Endometrium (tissue), 2 donors: ENCODE results near the gene DRC1.

Experiments used
- FAIRE-seq: peaks from 2 replicates; lab custom pipeline; 2012; peaks lifted over from hg19 to GRCh38; lab: Jason Lieb, UNC
- donor health status: control.
- donor health status: control.

DRC1 gene

DNA sequence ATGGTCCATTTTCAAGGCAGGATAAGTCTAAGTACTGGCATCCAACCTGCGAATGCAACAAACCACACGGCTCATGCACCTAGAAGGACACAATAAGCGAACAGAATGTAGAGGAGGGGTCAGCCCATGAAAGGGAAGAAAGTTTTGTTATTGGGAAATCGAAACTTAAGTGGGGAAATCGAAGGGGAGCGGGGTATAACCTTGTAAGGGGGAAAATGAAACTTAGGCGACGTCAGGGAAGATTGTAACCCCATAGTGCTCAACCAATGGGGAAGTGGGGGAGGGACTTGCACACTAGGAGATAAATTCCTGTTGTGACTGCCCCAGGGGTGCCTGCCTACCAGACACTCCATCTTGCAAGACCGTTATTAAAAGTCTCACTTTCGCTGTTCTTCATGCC lies 91.8 kb downstream of the DRC1 start:
- no peak for FAIRE-seq

DNA sequence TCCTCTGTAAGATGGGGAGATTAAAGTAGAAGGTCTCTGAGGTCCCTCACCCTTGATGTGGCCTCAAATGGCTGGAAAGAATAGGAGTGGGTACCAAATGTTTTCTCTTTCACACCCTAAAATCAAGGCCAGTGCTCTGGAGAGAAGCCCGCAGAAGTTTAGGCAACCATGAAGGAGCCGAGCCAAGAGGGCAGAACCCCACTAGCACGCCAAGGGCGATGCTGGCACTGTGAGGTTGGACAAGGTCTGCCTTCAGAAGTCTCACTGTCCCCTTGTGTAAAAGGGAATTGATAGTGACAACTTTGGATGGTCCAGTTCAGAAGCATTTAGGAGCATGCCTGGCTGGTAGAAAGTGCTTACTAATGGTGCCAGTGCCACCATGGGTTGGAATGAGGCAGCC lies 92.5 kb downstream of the DRC1 start:
- no peak for FAIRE-seq

DNA sequence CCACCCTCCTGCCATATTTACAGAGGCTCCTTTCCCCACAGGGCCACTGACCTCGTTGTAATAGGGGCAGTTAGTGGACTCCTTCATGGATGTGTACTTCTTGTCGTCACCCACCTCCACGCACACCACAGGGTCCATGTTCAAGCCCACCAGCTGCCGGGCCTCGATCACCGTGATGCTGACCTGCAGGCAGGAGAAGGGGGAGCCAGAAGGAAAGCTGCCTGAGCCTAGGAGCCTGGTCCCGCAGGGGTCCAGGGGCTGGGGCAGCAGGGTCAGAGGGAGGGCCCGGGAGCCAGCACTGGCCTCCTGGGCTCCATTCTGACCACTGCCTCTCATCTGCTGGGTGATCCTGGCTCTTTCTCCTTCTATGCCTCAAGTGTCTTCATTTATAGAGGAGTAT lies 93.2 kb downstream of the DRC1 start:
- no peak for FAIRE-seq

DNA sequence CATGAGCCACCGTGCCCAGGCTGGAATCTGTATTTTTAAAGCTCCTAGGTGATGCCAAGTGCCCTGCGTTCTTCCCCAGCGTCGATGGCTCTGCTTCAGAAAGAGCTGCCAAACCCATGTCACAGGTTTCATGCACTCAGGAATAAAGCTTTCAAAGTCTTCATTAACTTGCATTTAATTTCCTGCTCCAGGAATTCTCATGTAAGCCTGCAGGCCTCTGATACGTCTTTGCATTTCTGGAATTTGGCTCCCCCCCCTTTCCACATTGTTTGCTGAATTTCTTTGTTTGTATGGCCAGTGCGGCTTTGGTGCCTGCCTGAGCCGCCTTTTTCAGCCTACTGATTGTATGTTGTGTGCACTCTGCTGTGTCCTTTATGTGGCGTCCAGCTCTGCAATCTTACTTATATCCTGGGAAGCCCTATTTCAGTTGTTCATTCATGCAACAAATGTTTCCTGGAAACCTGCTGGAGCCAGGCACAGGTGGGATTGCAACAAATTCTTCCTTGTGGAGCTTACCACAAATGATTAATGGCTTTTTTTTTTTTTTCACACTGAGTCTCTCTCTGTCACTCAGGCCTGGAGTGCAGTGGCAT lies 94.1 kb downstream of the DRC1 start:
- FAIRE-seq: no peak

DNA sequence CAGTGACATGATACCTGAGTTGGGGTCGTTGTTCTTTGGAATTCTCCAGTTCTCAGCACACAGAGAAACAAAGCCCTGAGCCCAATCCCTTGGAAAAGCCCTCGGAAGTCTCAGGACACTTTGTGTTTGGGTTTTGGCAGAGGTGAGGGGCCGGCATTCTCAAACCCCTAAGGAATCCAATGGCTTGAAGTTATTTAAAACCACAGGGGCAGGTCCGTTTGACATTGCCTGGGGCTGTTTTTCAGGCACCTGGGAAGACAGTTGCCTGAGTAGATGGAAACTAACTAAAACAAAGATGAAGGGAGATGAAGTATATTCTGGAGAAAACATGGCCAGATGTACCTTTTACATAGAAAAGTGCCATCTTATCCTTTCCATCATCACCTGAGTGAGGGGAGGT lies 98.7 kb downstream of the DRC1 start:
- no peak for FAIRE-seq

DNA sequence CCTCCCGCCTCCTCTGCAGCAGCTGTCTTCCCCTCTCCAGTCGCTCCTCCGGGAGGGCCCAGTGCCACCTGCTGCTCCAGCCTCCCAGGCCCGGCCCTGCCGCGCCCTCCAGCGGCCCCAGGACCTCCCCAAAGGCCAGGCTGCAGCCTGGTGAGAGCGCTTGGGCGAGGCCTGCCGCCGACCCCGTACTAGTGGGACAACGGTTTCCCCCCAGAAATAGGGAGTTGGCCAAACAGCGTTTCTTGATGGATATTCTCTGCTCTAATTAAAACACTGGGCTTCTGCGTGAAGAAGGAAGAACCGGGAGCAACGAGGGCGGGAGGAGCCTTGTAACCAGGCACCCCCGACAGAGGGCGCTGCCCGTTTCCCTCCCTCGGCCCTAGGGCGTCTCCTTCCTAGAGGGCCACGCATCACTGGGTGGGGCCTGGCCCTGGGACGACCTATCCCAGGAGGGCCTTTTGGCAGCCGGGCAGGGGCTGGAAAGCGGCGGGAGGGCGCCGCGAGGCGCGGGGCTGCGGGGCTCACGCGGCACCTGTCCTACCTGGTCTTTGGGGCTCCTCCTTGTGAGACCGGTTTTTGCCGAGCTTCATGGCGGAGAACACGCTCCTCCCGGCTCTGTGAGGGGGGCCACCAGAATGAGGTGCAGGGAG lies 101.6 kb downstream of the DRC1 start:
- no peak for FAIRE-seq

DNA sequence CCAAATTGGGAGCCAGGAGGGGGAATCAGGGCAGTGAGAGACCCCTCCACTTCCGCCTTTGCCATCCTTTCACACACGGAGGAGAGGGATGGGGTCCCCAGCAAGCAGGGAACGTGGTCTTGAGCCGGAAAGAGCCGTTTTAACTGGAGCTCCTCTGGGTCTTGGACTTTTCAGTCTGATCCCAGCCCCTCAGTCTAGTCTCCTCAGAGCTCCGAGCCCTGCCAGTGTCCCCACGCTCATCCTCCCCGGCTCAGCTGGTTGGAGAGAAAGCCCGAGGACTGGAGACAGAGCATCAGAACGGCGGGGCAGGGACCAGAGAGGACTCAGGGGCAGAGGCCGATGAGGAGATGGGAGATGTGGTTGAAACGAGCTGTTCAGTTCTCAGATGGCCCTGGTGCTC lies 102.3 kb downstream of the DRC1 start:
- FAIRE-seq: no peak

DNA sequence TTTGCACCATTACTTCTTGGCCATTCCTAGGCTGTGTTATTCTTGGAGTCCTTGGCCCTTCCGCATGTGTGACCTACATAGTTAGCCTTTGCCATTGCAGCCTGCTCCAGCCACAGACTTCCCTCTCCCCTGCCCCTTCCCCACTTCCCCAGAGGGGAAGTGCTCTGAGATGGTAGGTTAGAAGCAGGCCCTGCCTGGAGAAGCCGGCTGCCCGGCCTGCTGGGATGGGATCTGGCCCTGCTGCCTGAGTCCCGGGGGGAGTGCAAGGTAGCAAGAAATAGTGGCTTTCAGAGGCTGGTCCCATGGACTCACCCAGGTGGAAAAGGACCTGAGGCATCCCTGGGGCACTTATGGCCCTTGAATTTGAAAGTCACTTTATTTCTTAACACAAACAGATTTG lies 104.6 kb downstream of the DRC1 start:
- FAIRE-seq: no peak
